Measurements from ENCODE around the gene APBA2. TPM values are rescaled to one million over a fixed set of nuclear protein-coding genes. Genes with fewer than 3 reads are reported as not detected.

Gene APBA2
- total and polyA plus RNA-seq, 2 of the 4 experiments (the other 2 are of a cell fraction): 21.7 to 33.0 TPM

DNA sequence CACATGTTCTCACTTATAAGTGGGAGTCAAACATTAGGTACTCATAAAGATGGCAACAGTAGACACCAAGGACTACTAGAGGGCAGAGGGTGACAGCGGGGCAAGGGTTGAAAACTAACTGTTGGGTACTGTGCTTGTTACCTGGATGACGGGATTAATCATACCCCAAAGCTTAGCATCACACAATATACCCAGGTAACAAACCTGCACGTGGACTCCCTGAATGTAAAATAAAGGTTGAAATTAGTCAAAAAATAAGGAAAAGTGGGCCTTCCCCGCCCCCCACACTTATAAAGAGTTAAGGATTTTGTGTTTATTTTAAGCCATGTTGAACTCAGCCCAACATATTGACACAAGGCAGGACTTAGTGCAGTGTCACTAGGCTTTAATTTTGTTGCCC lies 96.1 kb downstream of the APBA2 start:
- Histone ChIP-seq H3K36me3 (ENCODE audit: control insufficient read depth, insufficient read depth, low read length) (no peaks in the 10 kb centered on the region), H2AFZ (replicated peaks; ENCODE audit: low read length, poor library complexity) (no peak overlapping the region), H3K9ac (ENCODE audit: low read depth, low read length) (no peak overlapping the region), H3K27ac (ENCODE audit: insufficient read depth, low read length) (no peak overlapping the region), H2BK5ac (ENCODE audit: low read depth, low read length, poor library complexity, severe bottlenecking) (no peak overlapping the region), H2AK5ac (ENCODE audit: low read depth, low read length) (no peak overlapping the region), H3K23ac (ENCODE audit: low read depth, low read length) (no peak overlapping the region), H2AK9ac (replicated peaks; ENCODE audit: low read depth, low read length, poor library complexity) (no peak overlapping the region), H3K18ac (ENCODE audit: low read depth, low read length) (no peak overlapping the region), H2BK120ac (ENCODE audit: low read depth, low read length) (no peak overlapping the region), H2BK20ac (ENCODE audit: low read depth, low read length) (no peak overlapping the region), H3K9me1 (ENCODE audit: insufficient read depth, low read length) (peaks cover 14% of the 10 kb centered on the region), H2BK15ac (ENCODE audit: low read depth, low read length) (no peak overlapping the region), H4K20me1 (ENCODE audit: insufficient read depth, low read length) (peaks cover 20% of the 10 kb centered on the region; the same call in 1 of the 2 replicates), H4K5ac (ENCODE audit: low read depth, low read length) (no peak overlapping the region), H3K56ac (ENCODE audit: extremely low read depth, insufficient read depth, low read length) (no peak overlapping the region), H3K79me1 (ENCODE audit: low read depth in 1 of 2, low read length in 2 of 2) (peaks cover 6 to 46% of the 10 kb centered on the region in 2 experiments), H3K27me3 (ENCODE audit: control insufficient read depth, insufficient read depth, low read length) (no peaks in the 10 kb centered on the region), H3K4ac (ENCODE audit: low read depth, low read length) (no peak overlapping the region), H3K4me2 (ENCODE audit: low read depth, low read length) (no peak overlapping the region), H4K8ac (ENCODE audit: low read depth in 2 of 2, low read length in 2 of 2) (no peak overlapping the region), H3K14ac (replicated peaks; ENCODE audit: low read depth, low read length) (no peak overlapping the region), H3K4me1 (ENCODE audit: control insufficient read depth, insufficient read depth, low read length) (peaks cover 16% of the 10 kb centered on the region), H4K91ac (ENCODE audit: insufficient read depth, low read depth, low read length) (no peak overlapping the region), H3K9me3 (ENCODE audit: control insufficient read depth, insufficient read depth, low read length) (no peaks in the 10 kb centered on the region), H3K4me3 (ENCODE audit: insufficient read depth, low read depth, low read length) (no peak overlapping the region)
- CTCF ChIA-PET: no interaction called here
- BruUV-seq (replicated peaks): no TSS peak
- in situ Hi-C loops (cut with MboI; ENCODE audit: low sequenced_read_pairs): no loop called here
- POLR2A ChIA-PET (ENCODE audit: unreplicated experiment): no interaction called here
- DNase-seq (no peak), ATAC-seq (ENCODE audit: low read depth) (no peak)
- dilution Hi-C loops (cut with HindIII; ENCODE audit: low sequenced_read_pairs, unreplicated experiment): no loop called here
- no peak for TF ChIP-seq CTCF (conservative IDR thresholded peaks at IDR 0.05; ENCODE audit: low read depth, low read length)
- TF ChIP-seq RAD21 (IDR thresholded peaks at IDR 0.05; ENCODE audit: low read length): no peak
- TF ChIP-seq RCOR1 (IDR thresholded peaks at IDR 0.05; ENCODE audit: insufficient replicate concordance, low read length): no peak
- TF ChIP-seq BHLHE40 (IDR thresholded peaks at IDR 0.05; ENCODE audit: low read depth, low read length): no peak
- no CpG with 5 or more reads among the region's 4 CpGs for WGBS, 2 experiments (ENCODE audit: extremely low coverage in 2 of 2, insufficient read length in 1 of 2)
- intact Hi-C loops (cut with micrococcal nuclease): loop anchor here (10.0 kb wide), 1 partner anchor 103 kb away; no protein-coding TSS in a partner anchor
